Lung (tissue), 12 donors: ENCODE measurements around the gene CELF5. TPM values are rescaled to one million over a fixed set of nuclear protein-coding genes. Genes with fewer than 3 reads are reported as not detected.

Experiments
- ATAC-seq: fragments of 200-7000 bp; cut with Tn5 transposase; one replicate; pipeline ENCODE4 v1.9.1; 2020; ENCODE audit warnings: moderate number of reproducible peaks; ENCODE audit not compliant: insufficient read depth, low FRiP score
- DNase-seq, 3 donors: peaks; one replicate each; pipeline ENCODE4 v3.0.0-alpha.2; 2013 to 2017
- H3K27ac ChIP-seq, 2 donors: one replicate each; pipeline ENCODE4 v1.5.1; 2013; ENCODE audit warnings: mild to moderate bottlenecking in 2 of 2, moderate library complexity in 2 of 2, control low read depth in 1 of 2, inconsistent platforms in 1 of 2, low read depth in 1 of 2, low read length in 1 of 2
- H3K27me3 ChIP-seq, 3 donors: one replicate each; pipeline ENCODE4 v1.5.1; 2013; ENCODE audit warnings: low read length in 2 of 3; ENCODE audit not compliant: control insufficient read depth in 3 of 3, insufficient read depth in 3 of 3
- H3K36me3 ChIP-seq, 4 donors: one replicate each; pipeline ENCODE4 v1.5.1; 2013; ENCODE audit warnings: low read length in 4 of 4, mild to moderate bottlenecking in 1 of 4, moderate library complexity in 1 of 4; ENCODE audit not compliant: control insufficient read depth in 4 of 4, insufficient read depth in 4 of 4
- H3K4me1 ChIP-seq, 5 donors: one replicate each; pipeline ENCODE4 v1.5.1; 2013; ENCODE audit warnings: low read length in 5 of 5, mild to moderate bottlenecking in 2 of 5, moderate library complexity in 1 of 5; ENCODE audit not compliant: control insufficient read depth in 5 of 5, insufficient read depth in 5 of 5
- H3K4me3 ChIP-seq: one replicate; pipeline ENCODE4 v1.5.1; 2013; ENCODE audit warnings: mild to moderate bottlenecking, control low read depth, moderate library complexity
- H3K9ac ChIP-seq, 2 donors: one replicate each; pipeline ENCODE4 v1.5.1; 2013; ENCODE audit warnings: low read length in 2 of 2, control low read depth in 1 of 2; ENCODE audit not compliant: insufficient read depth in 1 of 2
- H3K9me3 ChIP-seq, 4 donors: one replicate each; pipeline ENCODE4 v1.5.1; 2013; ENCODE audit warnings: low read length in 3 of 4, mild to moderate bottlenecking in 1 of 4, moderate library complexity in 1 of 4; ENCODE audit not compliant: control insufficient read depth in 4 of 4, insufficient read depth in 3 of 4
- WGBS, 2 donors: extraction: QIAGEN DNeasy Blood & Tissue Kit; methylation state at CpG; one replicate each; pipeline ENCODE4 v1.1.7; 2013; 5-methylcytosine and 5-hydroxymethylcytosine counted together
- polyA plus RNA-seq, 2 donors: library from polyadenylated mRNA; stranded (reverse); fragments of 200-250 nt; gene quantifications; one replicate each; pipeline ENCODE4 v1.2.1, GENCODE V29; 2013
- total RNA-seq, 2 donors: library from RNA; depleted of rRNA in 1 of 2; stranded (reverse); fragments of >200 nt in 1 of 2; gene quantifications; one replicate each; pipeline ENCODE4 v1.2.1, GENCODE V29; 2014 to 2021
- TF ChIP-seq, protein P1 (sequence below): IDR thresholded peaks from 2 replicates; pipeline ENCODE4 v1.5.1; 2012; ENCODE audit warnings: mild to moderate bottlenecking; ENCODE audit errors: control extremely low read depth, extremely low read depth
- donor health status: control.
- donor health status: control.
- donor health status: Bipolar disorder and iron deficiency.
- donor health status: healthy.
- donor health status: DM: yes; HTN: yes; CAD: no.

The CELF5 gene
- total and polyA plus RNA-seq, 4 donors, result 0.08 to 0.14 (median 0.12) TPM; not detected in 1

GRCh38 chr19:3196933-3197205, 27.6 kb upstream of the CELF5 start:
- Histone ChIP-seq H3K9ac (no peak overlapping the region), H3K9me3 (no peaks in the 10 kb centered on the region), H3K27me3 (no peaks in the 10 kb centered on the region), H3K4me1 (no peaks in the 10 kb centered on the region), H3K27ac (no peak overlapping the region), H3K36me3 (peaks cover 0 to 50% (median 0%) of the 10 kb centered on the region in 4 donors), H3K4me3 (no peak overlapping the region)
- DNase-seq, result no peak
- ATAC-seq, result no peak
- TF ChIP-seq, protein P1, sequence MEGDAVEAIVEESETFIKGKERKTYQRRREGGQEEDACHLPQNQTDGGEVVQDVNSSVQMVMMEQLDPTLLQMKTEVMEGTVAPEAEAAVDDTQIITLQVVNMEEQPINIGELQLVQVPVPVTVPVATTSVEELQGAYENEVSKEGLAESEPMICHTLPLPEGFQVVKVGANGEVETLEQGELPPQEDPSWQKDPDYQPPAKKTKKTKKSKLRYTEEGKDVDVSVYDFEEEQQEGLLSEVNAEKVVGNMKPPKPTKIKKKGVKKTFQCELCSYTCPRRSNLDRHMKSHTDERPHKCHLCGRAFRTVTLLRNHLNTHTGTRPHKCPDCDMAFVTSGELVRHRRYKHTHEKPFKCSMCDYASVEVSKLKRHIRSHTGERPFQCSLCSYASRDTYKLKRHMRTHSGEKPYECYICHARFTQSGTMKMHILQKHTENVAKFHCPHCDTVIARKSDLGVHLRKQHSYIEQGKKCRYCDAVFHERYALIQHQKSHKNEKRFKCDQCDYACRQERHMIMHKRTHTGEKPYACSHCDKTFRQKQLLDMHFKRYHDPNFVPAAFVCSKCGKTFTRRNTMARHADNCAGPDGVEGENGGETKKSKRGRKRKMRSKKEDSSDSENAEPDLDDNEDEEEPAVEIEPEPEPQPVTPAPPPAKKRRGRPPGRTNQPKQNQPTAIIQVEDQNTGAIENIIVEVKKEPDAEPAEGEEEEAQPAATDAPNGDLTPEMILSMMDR, result no peak
- WGBS, 2 donors, result 94 to 99% methylated on average over 12 to 14 of the region's 14 CpGs

GRCh38 chr19:3198901-3199700, 25.4 kb upstream of the CELF5 start:
- Histone ChIP-seq H3K4me1 (no peaks in the 10 kb centered on the region), H3K27me3 (no peaks in the 10 kb centered on the region), H3K36me3 (peaks cover 0 to 46% (median 0%) of the 10 kb centered on the region in 4 donors), H3K4me3 (no peak overlapping the region), H3K9ac (no peak overlapping the region), H3K27ac (no peak overlapping the region), H3K9me3 (no peaks in the 10 kb centered on the region)
- WGBS, 2 donors, result 94 to 95% methylated on average over 43 of the region's 43 CpGs
- DNase-seq (no peak), ATAC-seq (no peak)
- TF ChIP-seq, protein P1, result no peak

- TF ChIP-seq, protein P1, result no peak
- no peaks in the 10 kb centered on the region for H3K9me3 ChIP-seq
- no peaks in the 10 kb centered on the region for H3K4me1 ChIP-seq
- no peak for ATAC-seq
- H3K27ac ChIP-seq, result no peak overlapping the region
- no peak overlapping the region for H3K4me3 ChIP-seq
- H3K9ac ChIP-seq, result no peak overlapping the region
- DNase-seq, result no peak
- H3K27me3 ChIP-seq, result no peaks in the 10 kb centered on the region
- 97% methylated on average over 37 to 39 of the region's 39 CpGs for WGBS, 2 donors
- peaks cover 0 to 59% (median under 1%) of the 10 kb centered on the region in 4 donors for H3K36me3 ChIP-seq
These were observed 23.3 kb upstream of the CELF5 start for GRCh38 chr19:3201072-3201700.
